ENCODE measurements around the gene NEIL3. TPM values are rescaled to one million over a fixed set of nuclear protein-coding genes. Genes with fewer than 3 reads are reported as not detected.

Gene NEIL3
- total RNA-seq, 1 experiment from 2014 or later = 10.2 TPM

GRCh38 chr4:177404986-177405385 lies 95.3 kb downstream of the NEIL3 start:
- H3K36me3 ChIP-seq (ENCODE audit: low read depth, low read length) = no peaks in the 10 kb centered on the region
- no peaks in the 10 kb centered on the region for H3K9me3 ChIP-seq (ENCODE audit: low read length)
- no peak overlapping the region for H2AFZ ChIP-seq (ENCODE audit: low read length)
- H3K27ac ChIP-seq (ENCODE audit: low read length) = no peak overlapping the region
- intact Hi-C loops (cut with micrococcal nuclease) = no loop called here
- TF ChIP-seq EZH2phosphoT487 (IDR thresholded peaks at IDR 0.05; ENCODE audit: borderline replicate concordance, low read length) = no peak
- no peak for TF ChIP-seq EZH2 (IDR thresholded peaks at IDR 0.05; ENCODE audit: low read length, unreplicated experiment)
- no peak for TF ChIP-seq CTCF (conservative IDR thresholded peaks at IDR 0.05; ENCODE audit: low read depth, low read length)
- H3K9ac ChIP-seq (ENCODE audit: low read length) = no peak overlapping the region
- no TSS peak for BruUV-seq (replicated peaks)
- no peak overlapping the region for H3K4me3 ChIP-seq (ENCODE audit: low read length)
- POLR2A ChIA-PET (ENCODE audit: unreplicated experiment) = no interaction called here
- CTCF ChIA-PET = no interaction called here
- H3K79me2 ChIP-seq (ENCODE audit: low read length) = no peaks in the 10 kb centered on the region
- H3K27me3 ChIP-seq (ENCODE audit: low read length) = no peaks in the 10 kb centered on the region
- no peaks in the 10 kb centered on the region for H3K9me2 ChIP-seq (replicated peaks; ENCODE audit: low read length)
- H3K4me2 ChIP-seq (ENCODE audit: low read length) = no peak overlapping the region
- DNase-seq = no peak
- ATAC-seq = no peak
- H3F3A ChIP-seq (ENCODE audit: low read length, unreplicated experiment) = no peaks in the 10 kb centered on the region
- no peaks in the 10 kb centered on the region for H4K20me1 ChIP-seq (ENCODE audit: low read length)
- peaks cover 18% of the 10 kb centered on the region for H3K4me1 ChIP-seq (ENCODE audit: insufficient read depth, low read length)

GRCh38 chr4:177405508-177405907 lies 95.8 kb downstream of the NEIL3 start:
- Histone ChIP-seq H3K9me2 (replicated peaks; ENCODE audit: low read length) (no peaks in the 10 kb centered on the region), H3F3A (ENCODE audit: low read length, unreplicated experiment) (no peaks in the 10 kb centered on the region), H3K4me3 (ENCODE audit: low read length) (no peak overlapping the region), H3K4me2 (ENCODE audit: low read length) (no peak overlapping the region), H3K4me1 (ENCODE audit: insufficient read depth, low read length) (peaks cover 18% of the 10 kb centered on the region), H3K79me2 (ENCODE audit: low read length) (no peaks in the 10 kb centered on the region), H3K9me3 (ENCODE audit: low read length) (no peaks in the 10 kb centered on the region), H3K36me3 (ENCODE audit: low read depth, low read length) (no peaks in the 10 kb centered on the region), H3K27ac (ENCODE audit: low read length) (no peak overlapping the region), H3K9ac (ENCODE audit: low read length) (no peak overlapping the region), H3K27me3 (ENCODE audit: low read length) (no peaks in the 10 kb centered on the region), H2AFZ (ENCODE audit: low read length) (no peak overlapping the region), H4K20me1 (ENCODE audit: low read length) (no peaks in the 10 kb centered on the region)
- DNase-seq (peak; percentile 35), ATAC-seq (no peak)
- intact Hi-C loops (cut with micrococcal nuclease) = no loop called here
- ChIA-PET CTCF (no interaction called here), POLR2A (ENCODE audit: unreplicated experiment) (no interaction called here)
- TF ChIP-seq CTCF (conservative IDR thresholded peaks at IDR 0.05; ENCODE audit: low read depth, low read length) = no peak
- no peak for TF ChIP-seq EZH2phosphoT487 (IDR thresholded peaks at IDR 0.05; ENCODE audit: borderline replicate concordance, low read length)
- TF ChIP-seq EZH2 (IDR thresholded peaks at IDR 0.05; ENCODE audit: low read length, unreplicated experiment) = no peak
- BruUV-seq (replicated peaks) = no TSS peak

GRCh38 chr4:177408023-177408422 lies 98.3 kb downstream of the NEIL3 start:
- H4K20me1 ChIP-seq (ENCODE audit: low read length) = no peaks in the 10 kb centered on the region
- CTCF ChIA-PET = no interaction called here
- no peaks in the 10 kb centered on the region for H3K36me3 ChIP-seq (ENCODE audit: low read depth, low read length)
- no TSS peak for BruUV-seq (replicated peaks)
- no peaks in the 10 kb centered on the region for H3K27me3 ChIP-seq (ENCODE audit: low read length)
- H3K27ac ChIP-seq (ENCODE audit: low read length) = no peak overlapping the region
- ATAC-seq (no peak), DNase-seq (no peak)
- no peaks in the 10 kb centered on the region for H3K9me2 ChIP-seq (replicated peaks; ENCODE audit: low read length)
- no peaks in the 10 kb centered on the region for H3K9me3 ChIP-seq (ENCODE audit: low read length)
- intact Hi-C loops (cut with micrococcal nuclease) = no loop called here
- POLR2A ChIA-PET (ENCODE audit: unreplicated experiment) = no interaction called here
- H3K4me1 ChIP-seq (ENCODE audit: insufficient read depth, low read length) = peaks cover 18% of the 10 kb centered on the region
- H3K4me2 ChIP-seq (ENCODE audit: low read length) = no peak overlapping the region
- H3K4me3 ChIP-seq (ENCODE audit: low read length) = no peak overlapping the region
- H3F3A ChIP-seq (ENCODE audit: low read length, unreplicated experiment) = no peaks in the 10 kb centered on the region
- no peak overlapping the region for H2AFZ ChIP-seq (ENCODE audit: low read length)
- no peaks in the 10 kb centered on the region for H3K79me2 ChIP-seq (ENCODE audit: low read length)
- TF ChIP-seq CTCF (conservative IDR thresholded peaks at IDR 0.05; ENCODE audit: low read depth, low read length) (no peak), EZH2phosphoT487 (IDR thresholded peaks at IDR 0.05; ENCODE audit: borderline replicate concordance, low read length) (no peak), EZH2 (IDR thresholded peaks at IDR 0.05; ENCODE audit: low read length, unreplicated experiment) (no peak)
- no peak overlapping the region for H3K9ac ChIP-seq (ENCODE audit: low read length)
